ENCODE data around the gene USP48.

USP48 gene

GRCh38 chr1:21705303-21705980, 77.5 kb downstream of the USP48 start:
- Histone ChIP-seq H3K9me2 (replicated peaks; ENCODE audit: insufficient read depth, low read length) (no peaks in the 10 kb centered on the region), H3K9ac (ENCODE audit: low read length) (no peak overlapping the region), H3F3A (ENCODE audit: insufficient read depth, low read length) (peaks cover 13% of the 10 kb centered on the region), H3K9me3 (replicated peaks; ENCODE audit: insufficient read depth, low read length) (no peaks in the 10 kb centered on the region), H3K79me2 (ENCODE audit: low read length) (peaks cover 15% of the 10 kb centered on the region), H3K27ac (ENCODE audit: low read length) (no peak overlapping the region), H3K27me3 (replicated peaks; ENCODE audit: insufficient read depth, low read length) (no peaks in the 10 kb centered on the region), H3K36me3 (replicated peaks; ENCODE audit: insufficient read depth, low read length) (no peaks in the 10 kb centered on the region; the same call in 1 of the 2 replicates), H4K20me1 (ENCODE audit: insufficient read depth, low read length) (no peaks in the 10 kb centered on the region; the same call in 1 of the 2 replicates), H2AFZ (ENCODE audit: low read length) (no peak overlapping the region), H3K4me3 (ENCODE audit: low read length) (no peak overlapping the region), H3K4me1 (ENCODE audit: low read length) (peaks cover 32% of the 10 kb centered on the region), H3K4me2 (ENCODE audit: low read depth, low read length) (peak overlapping the region; percentile 38; the same call in 1 of the 2 replicates)
- TF ChIP-seq CTCF (IDR thresholded peaks at IDR 0.05; ENCODE audit: low read length) (no peak), EZH2phosphoT487 (IDR thresholded peaks at IDR 0.05; ENCODE audit: low read length) (no peak), EZH2 (optimal IDR thresholded peaks at IDR 0.05; ENCODE audit: low read depth, low read length) (no peak)
- DNase-seq: no peak

- Histone ChIP-seq H3K9me3 (replicated peaks; ENCODE audit: insufficient read depth, low read length) (no peaks in the 10 kb centered on the region), H3K9ac (ENCODE audit: low read length) (no peak overlapping the region), H3K4me2 (ENCODE audit: low read depth, low read length) (peak overlapping the region; percentile 38), H3K27ac (ENCODE audit: low read length) (peak overlapping the region; percentile 39; the same call in 1 of the 2 replicates), H3K27me3 (replicated peaks; ENCODE audit: insufficient read depth, low read length) (no peaks in the 10 kb centered on the region), H3K4me3 (ENCODE audit: low read length) (no peak overlapping the region), H2AFZ (ENCODE audit: low read length) (no peak overlapping the region), H3F3A (ENCODE audit: insufficient read depth, low read length) (peaks cover 21% of the 10 kb centered on the region), H3K36me3 (replicated peaks; ENCODE audit: insufficient read depth, low read length) (no peaks in the 10 kb centered on the region; the same call in 1 of the 2 replicates), H3K4me1 (ENCODE audit: low read length) (peaks cover 38% of the 10 kb centered on the region), H4K20me1 (ENCODE audit: insufficient read depth, low read length) (no peaks in the 10 kb centered on the region; the same call in 1 of the 2 replicates), H3K79me2 (ENCODE audit: low read length) (peaks cover 15% of the 10 kb centered on the region), H3K9me2 (replicated peaks; ENCODE audit: insufficient read depth, low read length) (no peaks in the 10 kb centered on the region)
- no peak for TF ChIP-seq EZH2phosphoT487 (IDR thresholded peaks at IDR 0.05; ENCODE audit: low read length)
- TF ChIP-seq CTCF (IDR thresholded peaks at IDR 0.05; ENCODE audit: low read length): no peak
- TF ChIP-seq EZH2 (optimal IDR thresholded peaks at IDR 0.05; ENCODE audit: low read depth, low read length): no peak
- DNase-seq: peak; percentile 35
These were observed 78.8 kb downstream of the USP48 start for GRCh38 chr1:21704145-21704544.

GRCh38 chr1:21703318-21703963, 79.5 kb downstream of the USP48 start:
- Histone ChIP-seq H4K20me1 (ENCODE audit: insufficient read depth, low read length) (no peaks in the 10 kb centered on the region; the same call in 1 of the 2 replicates), H3K27ac (ENCODE audit: low read length) (peak overlapping the region; percentile 39; the same call in 1 of the 2 replicates), H3K9me2 (replicated peaks; ENCODE audit: insufficient read depth, low read length) (no peaks in the 10 kb centered on the region), H3K4me3 (ENCODE audit: low read length) (no peak overlapping the region), H2AFZ (ENCODE audit: low read length) (no peak overlapping the region), H3F3A (ENCODE audit: insufficient read depth, low read length) (peaks cover 21% of the 10 kb centered on the region), H3K9me3 (replicated peaks; ENCODE audit: insufficient read depth, low read length) (no peaks in the 10 kb centered on the region), H3K36me3 (replicated peaks; ENCODE audit: insufficient read depth, low read length) (no peaks in the 10 kb centered on the region; the same call in 1 of the 2 replicates), H3K79me2 (ENCODE audit: low read length) (peaks cover 19% of the 10 kb centered on the region), H3K4me2 (ENCODE audit: low read depth, low read length) (peak overlapping the region; percentile 38; the same call in 1 of the 2 replicates), H3K9ac (ENCODE audit: low read length) (no peak overlapping the region), H3K4me1 (ENCODE audit: low read length) (peaks cover 38% of the 10 kb centered on the region), H3K27me3 (replicated peaks; ENCODE audit: insufficient read depth, low read length) (no peaks in the 10 kb centered on the region)
- no peak for DNase-seq
- TF ChIP-seq EZH2phosphoT487 (IDR thresholded peaks at IDR 0.05; ENCODE audit: low read length) (no peak), CTCF (IDR thresholded peaks at IDR 0.05; ENCODE audit: low read length) (peak; percentile 44)
